HG03457 (cell line): ENCODE data around the gene MEGF6.

Source experiments
- ATAC-seq: cut with Tn5 transposase; IDR thresholded peaks from one replicate; pipeline ENCODE4 v1.9.1; 2021; ENCODE audit warnings: moderate number of reproducible peaks; ENCODE audit not compliant: unreplicated experiment

MEGF6 gene

GRCh38 chr1:3495776-3496745 is 115.2 kb downstream of the MEGF6 start:
- no peak for ATAC-seq

GRCh38 chr1:3494321-3495308 is 116.7 kb downstream of the MEGF6 start:
- no peak for ATAC-seq

GRCh38 chr1:3492545-3493246 is 118.6 kb downstream of the MEGF6 start:
- ATAC-seq, result no peak

DNA sequence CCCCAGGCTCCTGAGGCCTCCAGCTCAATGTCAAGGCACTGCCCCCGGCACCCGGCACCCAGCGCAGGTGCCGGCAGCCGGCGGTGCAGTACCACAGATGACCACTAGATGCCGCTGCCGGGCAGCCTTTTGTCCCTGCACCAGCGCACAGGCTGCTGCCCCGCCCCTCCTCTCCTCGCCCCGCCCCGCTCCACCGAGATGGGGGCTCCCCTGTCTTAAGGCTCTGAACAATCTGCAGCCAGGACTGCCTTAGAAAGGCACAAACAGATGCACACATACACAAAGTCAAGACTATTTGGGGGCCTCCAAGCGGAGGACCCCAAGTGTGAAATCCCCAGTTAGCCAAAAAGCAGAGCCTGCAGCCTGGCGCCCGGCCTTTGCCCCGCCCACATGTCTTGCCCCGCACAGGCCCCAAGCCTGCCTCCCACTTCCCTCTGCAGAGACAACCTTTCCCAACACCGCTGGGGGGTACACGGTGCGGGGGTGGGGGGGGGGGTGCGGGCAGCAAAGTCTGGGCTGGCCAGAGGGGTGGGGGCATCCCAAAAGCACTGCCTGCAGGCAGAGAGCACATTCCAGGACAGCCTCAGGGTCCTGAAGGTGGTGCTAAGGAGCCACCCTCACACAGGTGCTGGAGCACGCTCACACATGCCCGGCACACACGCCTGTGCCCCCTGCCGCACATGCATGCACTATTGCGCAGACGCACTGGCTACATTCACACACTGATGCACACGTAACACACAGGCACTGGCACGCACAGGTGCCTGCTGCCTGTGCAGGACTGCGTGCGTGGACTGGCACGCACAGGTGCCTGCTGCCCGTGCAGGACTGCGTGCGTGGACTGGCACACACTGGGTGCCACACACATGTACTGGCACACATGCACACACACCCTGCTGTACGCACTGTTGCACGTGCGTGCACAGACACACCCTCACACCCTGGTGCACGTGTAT is 119.7 kb downstream of the MEGF6 start:
- no peak for ATAC-seq

DNA sequence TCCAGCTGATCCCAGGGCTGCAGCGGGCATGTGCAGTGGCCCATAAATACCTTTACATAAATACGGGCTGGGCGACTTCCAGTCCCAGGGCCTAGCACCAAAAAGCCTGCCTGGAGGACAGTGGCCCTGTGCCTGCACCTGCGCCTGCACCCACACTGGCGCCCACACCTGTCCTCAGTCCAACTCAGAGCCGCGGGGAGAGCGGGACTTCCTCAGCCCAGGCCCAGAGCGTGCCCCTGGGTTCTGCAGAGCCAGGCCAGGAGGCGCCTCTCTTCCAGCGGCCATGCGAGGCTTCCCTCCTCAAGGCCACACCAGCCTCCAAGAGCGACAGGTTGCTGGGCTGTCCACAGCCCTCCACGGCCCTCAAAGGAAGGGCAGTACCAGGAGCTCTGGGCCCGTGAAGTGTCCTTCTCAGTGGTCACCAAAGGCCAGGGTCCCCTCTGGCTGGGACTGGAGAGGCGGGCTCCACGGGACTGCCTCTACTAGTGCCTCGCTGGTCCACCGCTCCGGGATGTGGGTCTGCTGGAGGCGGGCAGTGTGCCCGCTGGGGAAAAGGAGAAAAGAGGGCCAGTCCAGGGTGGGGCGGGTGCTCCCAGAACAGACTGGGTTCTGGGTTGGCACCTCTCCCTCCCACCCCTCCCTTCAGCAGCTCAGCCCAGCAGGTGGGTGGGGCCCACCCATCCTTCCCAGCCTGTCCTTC is 121.1 kb downstream of the MEGF6 start:
- no peak for ATAC-seq

GRCh38 chr1:3488432-3488831 is 122.9 kb downstream of the MEGF6 start:
- ATAC-seq, result no peak

GRCh38 chr1:3485016-3485415 is 126.3 kb downstream of the MEGF6 start:
- ATAC-seq, result no peak

DNA sequence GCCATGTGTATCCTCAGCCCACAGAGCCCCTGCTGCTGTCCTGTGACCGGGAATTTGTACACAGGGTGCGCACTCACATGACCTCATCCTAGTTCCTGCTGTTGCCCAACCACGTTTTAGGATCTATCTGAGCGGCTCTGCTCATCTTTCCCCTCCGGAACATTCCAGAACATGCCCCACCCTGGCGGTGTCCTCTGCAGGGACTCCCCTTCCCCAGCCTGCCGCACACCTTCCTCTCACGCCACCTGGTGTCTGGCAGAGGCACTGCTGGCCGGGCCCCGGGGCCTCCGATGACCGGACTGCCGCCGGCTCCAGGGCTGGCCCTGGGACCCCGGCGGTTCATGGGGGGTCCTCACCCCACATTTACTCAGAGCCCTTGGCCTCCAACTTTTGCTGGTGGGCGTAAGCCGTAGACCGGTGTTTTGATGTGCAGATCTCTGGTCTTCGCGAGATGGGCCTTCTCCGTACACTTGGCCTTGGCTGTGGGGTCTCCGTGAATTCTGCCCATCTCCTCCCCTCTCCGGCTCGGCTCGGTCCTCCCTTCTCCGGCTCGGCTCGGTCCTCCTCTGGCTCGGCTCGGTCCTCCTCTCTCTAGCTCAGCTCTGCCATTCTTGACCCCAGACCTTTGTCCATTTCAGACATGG is 127.4 kb downstream of the MEGF6 start:
- no peak for ATAC-seq

DNA sequence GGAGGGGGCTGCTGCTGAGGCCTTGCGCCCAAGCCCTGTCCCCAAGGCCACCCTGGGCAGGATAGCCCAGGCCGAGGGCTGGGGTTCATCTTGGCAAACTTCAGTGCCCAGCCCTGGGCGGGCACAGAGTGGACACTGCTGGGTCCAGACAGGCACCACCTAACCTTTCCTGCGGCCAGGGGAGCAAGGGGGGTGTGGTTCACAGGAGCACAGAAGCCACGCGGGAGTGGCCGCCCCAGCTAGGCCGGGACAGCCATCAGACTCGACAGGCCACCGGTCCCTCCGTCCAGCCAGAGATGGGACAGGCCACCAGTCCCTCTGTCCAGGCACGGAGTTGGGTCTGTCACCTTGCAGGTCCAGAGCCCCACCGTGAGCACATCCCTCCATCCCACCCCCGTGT is 127.9 kb downstream of the MEGF6 start:
- no peak for ATAC-seq

DNA sequence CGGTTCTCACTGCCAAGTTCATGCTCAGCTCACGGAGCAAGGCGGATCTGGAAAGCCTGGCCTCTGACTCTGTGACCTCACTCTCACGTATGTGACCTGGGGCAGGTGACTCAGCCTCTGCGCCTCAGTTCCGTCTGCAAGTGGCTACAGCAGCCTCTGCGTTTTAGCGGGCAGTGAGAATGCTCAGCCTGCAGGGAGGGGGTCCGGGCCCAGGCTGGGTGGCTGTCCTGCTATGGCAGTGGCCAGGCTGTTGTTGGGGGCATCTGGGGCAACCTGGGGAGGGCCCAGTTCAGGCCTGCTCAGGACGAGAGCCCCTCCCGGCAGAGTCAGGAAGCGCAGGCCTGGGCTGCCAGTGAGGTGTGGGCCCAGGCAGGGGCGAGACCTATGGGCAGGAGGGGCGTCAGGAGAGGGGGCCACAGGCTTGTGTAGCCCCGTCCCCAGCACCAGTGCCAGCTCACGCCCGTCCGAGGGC is 128.9 kb downstream of the MEGF6 start:
- no peak for ATAC-seq

GRCh38 chr1:3481836-3482375 is 129.4 kb downstream of the MEGF6 start:
- ATAC-seq, result no peak

DNA sequence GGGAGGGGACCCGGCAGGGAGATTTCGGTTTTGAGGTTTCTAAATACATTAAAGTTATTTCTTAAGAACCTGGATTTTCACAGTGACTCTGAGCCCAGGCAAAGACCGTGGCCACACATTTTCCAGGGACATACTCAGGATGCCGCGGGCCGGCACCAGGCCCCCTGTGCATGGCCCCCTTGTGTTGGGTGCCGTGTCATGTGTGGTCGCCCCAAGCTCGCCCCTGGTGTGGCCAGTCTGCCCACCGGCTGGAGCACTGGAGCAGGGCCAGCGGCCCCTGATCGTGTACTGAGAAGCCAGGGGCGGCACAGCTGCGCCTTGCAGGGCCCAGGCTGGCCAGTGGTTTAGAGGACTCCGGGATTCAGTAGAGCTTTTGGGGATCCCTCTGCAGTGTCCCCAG is 130.3 kb downstream of the MEGF6 start:
- ATAC-seq, result no peak

GRCh38 chr1:3480369-3480719 is 131.0 kb downstream of the MEGF6 start:
- no peak for ATAC-seq

DNA sequence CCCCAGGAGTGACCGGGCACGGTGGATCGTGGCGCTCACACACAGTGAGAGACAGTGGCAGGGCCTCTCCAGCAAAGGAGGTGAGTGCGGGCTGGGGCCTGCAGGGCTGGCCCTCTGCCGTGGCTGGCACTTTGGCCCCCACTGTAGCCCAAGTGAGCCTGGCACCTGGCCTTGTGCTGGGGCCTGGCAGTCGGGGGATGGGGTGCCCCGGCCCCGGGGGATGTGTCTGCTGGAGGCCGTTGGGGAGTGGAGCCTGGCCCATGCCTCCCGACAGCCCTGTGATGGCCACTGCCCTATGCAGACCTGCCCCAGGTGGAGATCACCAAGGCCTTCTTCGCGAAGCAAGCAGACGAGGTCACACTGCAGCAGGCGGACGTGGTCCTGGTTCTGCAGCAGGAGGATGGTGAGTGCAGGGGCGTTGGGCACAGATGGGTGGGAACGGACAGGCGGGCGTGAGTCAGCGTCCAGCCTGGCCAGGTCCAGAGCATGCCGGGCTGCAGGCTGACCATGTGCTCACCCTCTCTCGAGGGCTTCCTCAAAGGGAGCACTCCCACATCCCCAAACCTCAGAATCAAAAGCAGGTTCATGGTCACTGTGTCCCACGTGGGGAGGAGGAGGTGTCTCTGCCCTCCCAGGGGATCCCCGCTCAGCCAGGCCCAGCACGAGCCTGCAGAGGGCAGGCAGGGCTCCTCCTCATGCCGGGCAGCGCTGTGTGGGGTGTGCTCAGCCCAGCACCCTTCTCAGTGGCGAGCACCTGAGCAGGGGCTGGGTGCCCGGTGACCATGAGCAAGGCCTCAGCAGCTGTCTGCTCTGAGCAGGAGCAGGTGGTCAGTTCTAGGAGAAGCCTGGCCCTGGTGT is 131.6 kb downstream of the MEGF6 start:
- no peak for ATAC-seq

DNA sequence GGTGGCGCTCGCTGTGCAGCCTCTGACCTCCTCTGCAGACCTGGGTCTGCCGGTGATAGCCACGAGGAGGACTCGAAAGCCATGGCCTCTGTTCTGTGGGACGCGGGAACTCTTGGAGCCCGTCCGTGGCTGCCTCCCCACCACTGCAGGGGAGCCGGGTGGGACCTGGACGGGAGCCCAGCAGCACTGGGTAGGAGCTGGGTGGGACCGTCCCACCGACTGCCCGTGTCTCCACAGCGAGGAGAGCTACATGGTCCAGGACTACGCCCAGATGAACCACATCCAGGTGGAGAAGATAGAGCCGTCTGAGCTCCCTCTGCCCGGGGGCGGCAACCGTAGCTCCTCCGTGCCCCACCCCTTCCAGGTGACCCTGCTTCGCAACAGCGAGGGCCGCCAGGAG is 133.1 kb downstream of the MEGF6 start:
- ATAC-seq, result no peak

- ATAC-seq, result no peak
These were observed 133.9 kb downstream of the MEGF6 start for GRCh38 chr1:3477241-3477995.

DNA sequence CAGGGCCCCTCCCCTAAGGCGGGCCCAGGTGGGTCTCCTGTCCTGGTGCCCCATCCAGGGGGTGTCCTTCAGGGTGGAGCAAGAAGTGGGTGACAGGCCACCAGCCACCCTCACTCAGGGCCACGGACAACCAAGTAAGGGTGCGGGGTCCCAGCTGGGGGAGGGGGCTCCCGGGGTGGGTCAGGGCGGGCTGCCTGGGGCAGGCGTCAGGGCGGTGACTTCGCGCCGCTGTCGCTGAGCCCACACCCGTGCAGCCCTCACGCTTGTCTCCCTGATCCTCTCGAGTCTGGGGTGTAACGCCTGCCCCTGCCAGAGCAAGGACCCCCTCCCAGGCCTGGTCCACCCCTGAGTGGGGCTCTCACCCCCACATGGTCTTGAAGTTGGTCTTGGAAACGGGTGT is 134.6 kb downstream of the MEGF6 start:
- ATAC-seq, result no peak
